Endometrial microvascular endothelial cells (primary cell): Measurements from ENCODE around the gene AFAP1. TPM values are rescaled to one million over a fixed set of nuclear protein-coding genes. Genes with fewer than 3 reads are reported as not detected.
"Not testable (repeated sequence)": the region's sequence is repeated elsewhere in the genome, so short reads cannot be mapped to it uniquely, and the experiment has no call there.

Experiments used
- in situ Hi-C: cut with HindIII; loops from 2 replicates; pipeline ENCODE4 v1.10.0; 2017; ENCODE audit warnings: low sequenced_read_pairs, low pct_unique_long_range_greater_than_20kb; ENCODE audit errors: inconsistent ontology term
- total RNA-seq: library from RNA; depleted of rRNA; stranded (reverse); fragments of >200 nt; gene quantifications from one replicate; pipeline ENCODE4 v1.2.3, GENCODE V29; 2015; ENCODE audit errors: inconsistent ontology term

Gene AFAP1
- total RNA-seq, 1 donor from 2014 or later: 95.8 TPM

GRCh38 chr4:7932287-7932686, 7.4 kb downstream of the AFAP1 start:
- in situ Hi-C loops: loop anchor here (25.0 kb wide), 1 partner anchor 95 kb away; no protein-coding TSS in a partner anchor

GRCh38 chr4:7929118-7929951, 10.3 kb downstream of the AFAP1 start:
- in situ Hi-C loops: loop anchor here (25.0 kb wide), 1 partner anchor 92 kb away; no protein-coding TSS in a partner anchor

GRCh38 chr4:7928711-7929110, 10.9 kb downstream of the AFAP1 start:
- in situ Hi-C loops: loop anchor here (25.0 kb wide), 1 partner anchor 91 kb away; no protein-coding TSS in a partner anchor

- in situ Hi-C loops: loop anchor here (25.0 kb wide), 1 partner anchor 90 kb away; no protein-coding TSS in a partner anchor
Measured at GRCh38 chr4:7926822-7927221, 12.8 kb downstream of the AFAP1 start.

- in situ Hi-C loops: no loop called here
Measured at GRCh38 chr4:7924570-7924969, 15.1 kb downstream of the AFAP1 start.

- in situ Hi-C loops: no loop called here
Measured at GRCh38 chr4:7924163-7924562, 15.5 kb downstream of the AFAP1 start.

- in situ Hi-C loops: no loop called here
Measured at GRCh38 chr4:7922466-7922865, 17.2 kb downstream of the AFAP1 start.

GRCh38 chr4:7918981-7919380, 20.7 kb downstream of the AFAP1 start:
- in situ Hi-C loops: no loop called here

- in situ Hi-C loops: not testable (repeated sequence)
Measured at GRCh38 chr4:7918187-7918586, 21.5 kb downstream of the AFAP1 start.

GRCh38 chr4:7917669-7918068, 22.0 kb downstream of the AFAP1 start:
- in situ Hi-C loops: no loop called here

GRCh38 chr4:7915875-7916242, 23.8 kb downstream of the AFAP1 start:
- in situ Hi-C loops: no loop called here

GRCh38 chr4:7912826-7913225, 26.8 kb downstream of the AFAP1 start:
- in situ Hi-C loops: no loop called here

GRCh38 chr4:7910952-7911578, 28.6 kb downstream of the AFAP1 start:
- in situ Hi-C loops: no loop called here

- in situ Hi-C loops: no loop called here
Measured at GRCh38 chr4:7910263-7910896, 29.3 kb downstream of the AFAP1 start.

- in situ Hi-C loops: no loop called here
Measured at GRCh38 chr4:7909463-7910262, 30.0 kb downstream of the AFAP1 start.

GRCh38 chr4:7908668-7909067, 31.0 kb downstream of the AFAP1 start:
- in situ Hi-C loops: no loop called here

GRCh38 chr4:7907142-7907541, 32.5 kb downstream of the AFAP1 start:
- in situ Hi-C loops: no loop called here

GRCh38 chr4:7906171-7906701, 33.4 kb downstream of the AFAP1 start:
- in situ Hi-C loops: no loop called here
